Measurements from ENCODE around the gene FSD1. TPM values are rescaled to one million over a fixed set of nuclear protein-coding genes. Genes with fewer than 3 reads are reported as not detected.

The FSD1 gene
- total and polyA plus RNA-seq, 9 of the 15 experiments (the other 6 are each of a cell fraction or from before 2014, with no cell fraction given), result 0.11 to 1.9 (median 0.94) TPM; not detected in 1

GRCh38 chr19:4361152-4362046 lies 57.0 kb downstream of the FSD1 start (continued):
- TF ChIP-seq CHD2 (IDR thresholded peaks at IDR 0.05; ENCODE audit: low read depth, low read length), result no peak
- TF ChIP-seq THRA (IDR thresholded peaks at IDR 0.05), result no peak
- TF ChIP-seq ZNF408 (CRISPR knock-in tag; IDR thresholded peaks at IDR 0.05; ENCODE audit: low read depth), result no peak
- TF ChIP-seq ZNF197 (CRISPR knock-in tag; IDR thresholded peaks at IDR 0.05; ENCODE audit: low read depth), result no peak
- no peak for TF ChIP-seq ATF2 (CRISPR knock-in tag; IDR thresholded peaks at IDR 0.05)
- TF ChIP-seq TCFL5 (CRISPR knock-in tag; conservative IDR thresholded peaks at IDR 0.05), result no peak
- no peak for TF ChIP-seq CXXC5 (CRISPR knock-in tag; IDR thresholded peaks at IDR 0.05)
- TF ChIP-seq ZNF174 (CRISPR knock-in tag; IDR thresholded peaks at IDR 0.05), result no peak
- 0 out of 2 replicates have a peak, but pooled peaks have one; percentile 30 for TF ChIP-seq ZNF740 (CRISPR knock-in tag; IDR thresholded peaks at IDR 0.05)
- no peak for TF ChIP-seq ZNF740 (tag; IDR thresholded peaks at IDR 0.05)
- no peak for TF ChIP-seq ZNF274 (IDR thresholded peaks at IDR 0.05; ENCODE audit: borderline replicate concordance, low read depth, low read length)
- TF ChIP-seq XRCC4 (IDR thresholded peaks at IDR 0.05; ENCODE audit: extremely low read depth, insufficient read depth, insufficient read length), result no peak
- TF ChIP-seq ADNP (tag; IDR thresholded peaks at IDR 0.05), result no peak
- TF ChIP-seq TBL1XR1 (IDR thresholded peaks at IDR 0.05; ENCODE audit: low read length in 2 of 2), result no peak
- no peak for TF ChIP-seq GABPA (tag; conservative IDR thresholded peaks at IDR 0.05; ENCODE audit: low read depth)
- TF ChIP-seq ZHX1 (conservative IDR thresholded peaks at IDR 0.05; ENCODE audit: low read length), result no peak
- no peak for TF ChIP-seq EP400 (IDR thresholded peaks at IDR 0.05)
- no peak for TF ChIP-seq PML (IDR thresholded peaks at IDR 0.05; ENCODE audit: low read length)
- no peak for TF ChIP-seq TAL1 (IDR thresholded peaks at IDR 0.05)
- no peak for TF ChIP-seq MCM3 (IDR thresholded peaks at IDR 0.05)
- no peak for TF ChIP-seq SRSF9 (IDR thresholded peaks at IDR 0.05; ENCODE audit: borderline replicate concordance, low read depth, low read length)
- peak; percentile 14; the same call in 1 of the 2 replicates for TF ChIP-seq RBFOX2 (IDR thresholded peaks at IDR 0.05; ENCODE audit: low read depth, low read length)
- no peak for TF ChIP-seq SMARCE1 (IDR thresholded peaks at IDR 0.05)
- no peak for TF ChIP-seq ARID1B (IDR thresholded peaks at IDR 0.05)
